Sigmoid colon (tissue), 7 donors: ENCODE results near the gene CDC42BPB. TPM values are rescaled to one million over a fixed set of nuclear protein-coding genes. Genes with fewer than 3 reads are reported as not detected.

Source experiments
- DNase-seq: peaks from one replicate; pipeline ENCODE4 v3.0.0-alpha.2; 2019
- H3K27ac ChIP-seq, 4 donors: fragments of 200-600 bp; sonication (generic); one replicate each; pipeline ENCODE4 v1.5.1; 2016 to 2019; ENCODE audit warnings: mild to moderate bottlenecking in 1 of 4
- H3K27me3 ChIP-seq, 3 donors: fragments of 200-600 bp; sonication (generic); one replicate each; pipeline ENCODE4 v1.5.1; 2019; ENCODE audit warnings: mild to moderate bottlenecking in 1 of 3
- H3K36me3 ChIP-seq, 4 donors: fragments of 200-600 bp; sonication (generic); one replicate each; pipeline ENCODE4 v1.5.1; 2016 to 2019
- H3K4me1 ChIP-seq, 4 donors: fragments of 200-600 bp; sonication (generic); one replicate each; pipeline ENCODE4 v1.5.1; 2017 to 2019
- H3K4me3 ChIP-seq, 4 donors: fragments of 200-600 bp; sonication (generic); one replicate each; pipeline ENCODE4 v1.5.1; 2017 to 2019; ENCODE audit warnings: mild to moderate bottlenecking in 2 of 4, moderate library complexity in 1 of 4
- H3K9me3 ChIP-seq, 4 donors: fragments of 200-600 bp in 3 of 4; sonication (generic) in 3 of 4; one replicate each; pipeline versions ENCODE4 v1.5.1 to v1.6.1; 2013 to 2019
- CTCF ChIP-seq, 4 experiments: fragments of 450-650 bp in 3 of 4; fragments of 200-600 bp in 1 of 4; IDR thresholded peaks; one replicate each; pipeline ENCODE4 v1.5.1; 2016 to 2019; ENCODE audit warnings: antibody characterized with exemption in 4 of 4, mild to moderate bottlenecking in 3 of 4, moderate library complexity in 2 of 4
- EP300 ChIP-seq, 4 donors: sonication (generic); formaldehyde crosslinking; IDR thresholded peaks; one replicate each; pipeline ENCODE4 v1.6.1; 2017; ENCODE audit warnings: antibody characterized with exemption in 4 of 4
- POLR2A ChIP-seq, 2 donors: fragments of 450-650 bp; IDR thresholded peaks; one replicate each; pipeline ENCODE4 v1.6.1; 2016; ENCODE audit warnings: antibody characterized with exemption in 2 of 2, mild to moderate bottlenecking in 2 of 2, moderate library complexity in 2 of 2
- POLR2AphosphoS5 ChIP-seq, 4 donors: sonication (generic); formaldehyde crosslinking; IDR thresholded peaks; one replicate each; pipeline ENCODE4 v1.6.1; 2017; ENCODE audit warnings: antibody characterized with exemption in 4 of 4
- whole genome bisulfite sequencing, 2 donors: extraction: QIAGEN DNeasy Blood & Tissue Kit; methylation state at CpG; one replicate each; pipeline ENCODE4 v1.1.7; 2013; 5-methylcytosine and 5-hydroxymethylcytosine counted together
- intact Hi-C: fragments of 100-400 bp; cut with DNase I; formaldehyde crosslinking; loops from one replicate; pipeline ENCODE4 v1.15.1; 2023
- polyA plus RNA-seq, 3 donors: library from polyadenylated mRNA; stranded (reverse); fragments of 200-250 nt; gene quantifications; one replicate each; pipeline ENCODE4 v1.2.3, GENCODE V29; 2013
- total RNA-seq, 4 donors: library from RNA; depleted of rRNA; stranded (reverse); fragments of >200 nt; gene quantifications; one replicate each; pipeline ENCODE4 v1.1.0, GENCODE V29; 2016
- donor health status: healthy with polysubstance abuse.
- donor health status: Bipolar disorder and iron deficiency.
- donor health status: healthy.

The CDC42BPB gene
- total and polyA plus RNA-seq, 7 donors: 18.0 to 82.3 (median 58.5) TPM

DNA sequence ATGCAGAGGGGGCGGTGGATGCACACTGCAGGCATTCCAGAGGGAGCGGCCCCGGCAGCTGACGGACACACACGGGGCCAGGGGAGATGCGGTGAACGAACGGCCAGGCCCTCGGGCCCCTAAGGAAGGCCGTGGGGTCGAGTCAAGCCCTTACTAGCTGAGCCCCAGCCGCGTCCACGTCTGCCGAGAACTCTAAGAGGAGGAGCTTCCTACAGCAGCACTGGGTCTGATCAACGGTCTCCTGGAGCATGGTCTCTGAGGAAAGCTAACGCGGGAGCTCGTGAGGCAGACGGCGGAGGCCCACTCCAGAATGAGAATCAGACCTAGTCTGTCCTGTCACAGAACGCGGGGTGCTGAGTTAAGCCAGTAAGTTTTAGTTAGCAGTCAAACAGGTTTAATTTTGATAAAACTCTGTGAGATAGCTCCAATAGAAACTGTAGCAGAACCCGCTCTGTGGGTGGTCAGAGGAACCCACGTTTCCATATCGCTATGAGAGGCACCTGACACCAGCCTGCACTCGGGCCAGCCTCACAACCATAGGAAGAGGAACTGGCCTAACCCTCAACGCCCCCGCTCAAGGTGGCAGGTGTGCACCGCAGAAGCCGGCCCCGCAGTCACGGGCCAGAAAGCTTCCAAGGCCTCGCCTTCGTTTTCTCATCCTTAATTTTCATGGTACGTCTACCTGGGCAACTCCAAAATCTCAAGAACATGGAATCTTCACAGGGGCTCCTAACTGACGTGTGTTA lies 55.5 kb downstream of the CDC42BPB start:
- 86 to 91% methylated on average over 37 of the region's 37 CpGs for WGBS, 2 donors

DNA sequence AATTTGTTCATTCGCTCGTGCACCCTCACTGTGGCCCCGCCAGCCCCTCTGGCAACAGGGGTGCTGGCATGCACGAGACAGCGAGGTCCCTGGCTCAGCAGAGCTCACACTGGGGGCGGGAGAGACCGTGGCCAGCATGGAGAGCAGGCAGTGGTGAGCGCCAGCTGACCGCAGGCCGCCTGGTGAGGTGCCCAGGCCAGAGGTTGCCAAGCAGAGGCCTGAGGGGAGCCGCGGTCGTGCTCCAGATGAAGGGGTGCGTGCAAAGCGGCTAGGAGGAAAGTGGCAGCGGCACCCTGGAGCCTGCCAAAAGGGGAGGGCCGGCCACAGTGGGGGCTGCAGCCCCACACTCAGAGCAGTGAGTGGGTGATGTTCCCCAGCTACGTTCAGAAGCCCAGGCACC lies 56.1 kb downstream of the CDC42BPB start:
- H3K27me3 ChIP-seq: no peaks in the 10 kb centered on the region
- peaks cover 11 to 80% (median 40%) of the 10 kb centered on the region in 4 donors for H3K36me3 ChIP-seq
- no peaks in the 10 kb centered on the region for H3K9me3 ChIP-seq
- no peak overlapping the region for H3K4me3 ChIP-seq
- no peak overlapping the region for H3K27ac ChIP-seq
- DNase-seq: no peak
- H3K4me1 ChIP-seq: no peaks in the 10 kb centered on the region
- 95 to 96% methylated on average over 18 of the region's 18 CpGs for WGBS, 2 donors
- intact Hi-C loops: no loop called here
- TF ChIP-seq POLR2A (IDR thresholded peaks at IDR 0.05) (no peak), CTCF (IDR thresholded peaks at IDR 0.05) (no peak), POLR2AphosphoS5 (IDR thresholded peaks at IDR 0.05) (no peak), EP300 (IDR thresholded peaks at IDR 0.05) (no peak)

More for the DNA sequence above, 55.5 kb downstream of the CDC42BPB start:
- intact Hi-C loops: no loop called here
- TF ChIP-seq POLR2AphosphoS5 (IDR thresholded peaks at IDR 0.05) (no peak), EP300 (IDR thresholded peaks at IDR 0.05) (no peak), CTCF (IDR thresholded peaks at IDR 0.05) (no peak), POLR2A (IDR thresholded peaks at IDR 0.05) (no peak)
- no peaks in the 10 kb centered on the region for H3K27me3 ChIP-seq
- peaks cover 11 to 81% (median 42%) of the 10 kb centered on the region in 4 donors for H3K36me3 ChIP-seq
- no peak overlapping the region for H3K4me3 ChIP-seq
- H3K4me1 ChIP-seq: no peaks in the 10 kb centered on the region
- no peak for DNase-seq
- no peaks in the 10 kb centered on the region for H3K9me3 ChIP-seq
- no peak overlapping the region for H3K27ac ChIP-seq

DNA sequence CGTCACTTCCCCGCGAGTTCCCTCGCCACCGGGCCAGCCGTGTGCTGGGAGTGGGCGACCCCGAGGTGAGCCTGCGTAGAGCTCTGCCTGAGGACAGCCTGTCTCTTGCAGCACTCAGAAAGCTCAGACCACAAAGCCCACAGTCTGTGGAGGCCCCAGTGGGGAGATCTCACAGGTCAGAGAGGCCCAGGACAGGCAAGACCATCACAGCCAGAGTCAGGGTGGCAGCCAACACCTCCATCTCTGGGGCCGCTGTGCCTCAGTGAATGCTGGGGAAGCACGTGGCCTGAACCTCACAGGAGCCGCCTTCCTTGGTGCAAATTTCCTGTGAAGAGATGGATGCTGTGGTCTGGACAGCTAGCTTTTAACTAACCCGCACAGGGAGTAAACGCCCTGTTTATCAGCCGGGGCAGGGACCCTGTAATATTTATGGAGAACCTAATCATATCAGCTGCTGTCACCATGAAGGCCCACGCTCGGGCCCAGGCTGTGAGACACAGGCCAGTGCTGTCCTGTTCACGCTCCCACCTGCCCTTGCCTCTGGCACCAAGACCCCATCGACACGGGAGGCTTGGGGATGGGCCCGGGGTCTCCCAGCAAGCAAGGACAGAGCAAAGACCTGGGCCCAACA lies 56.9 kb downstream of the CDC42BPB start:
- 95% methylated on average over 21 of the region's 21 CpGs for WGBS, 2 donors
- Histone ChIP-seq H3K9me3 (no peaks in the 10 kb centered on the region), H3K36me3 (peaks cover 11 to 80% (median 43%) of the 10 kb centered on the region in 4 donors), H3K27me3 (no peaks in the 10 kb centered on the region), H3K27ac (no peak overlapping the region), H3K4me3 (no peak overlapping the region), H3K4me1 (no peaks in the 10 kb centered on the region)
- intact Hi-C loops: no loop called here
- TF ChIP-seq EP300 (IDR thresholded peaks at IDR 0.05) (no peak), CTCF (IDR thresholded peaks at IDR 0.05) (no peak), POLR2AphosphoS5 (IDR thresholded peaks at IDR 0.05) (no peak), POLR2A (IDR thresholded peaks at IDR 0.05) (no peak)
- DNase-seq: no peak

DNA sequence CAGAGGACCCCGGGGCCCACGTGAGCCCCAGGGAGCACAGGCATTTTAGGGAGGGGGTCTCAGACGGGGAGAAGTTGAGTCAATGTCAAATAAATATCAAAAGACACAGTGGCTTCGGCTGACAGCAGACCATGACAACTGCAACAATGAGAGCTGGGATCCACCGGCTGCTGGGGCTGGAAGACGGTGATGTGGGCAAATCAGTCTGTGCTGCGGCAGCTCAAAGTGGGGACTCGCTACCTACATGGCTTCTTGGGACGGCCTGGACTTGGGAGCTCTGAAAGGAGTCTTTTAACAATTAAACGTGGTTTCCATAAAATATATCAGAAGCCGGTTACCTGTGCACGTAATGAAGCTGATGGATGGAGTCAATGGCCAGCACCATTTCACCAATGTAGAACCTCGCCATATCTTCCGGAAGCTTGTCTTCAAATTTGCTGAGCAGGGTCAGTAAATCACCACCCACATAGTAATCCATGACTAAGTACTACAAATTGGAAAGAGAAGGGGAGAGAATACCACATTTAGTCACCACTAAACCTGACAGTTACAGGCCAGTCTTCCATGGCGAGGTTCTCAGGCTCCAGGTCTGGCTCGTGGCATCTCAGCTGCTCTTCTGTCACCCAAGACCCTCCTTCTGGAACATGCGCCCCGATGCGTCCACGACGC lies 58.0 kb downstream of the CDC42BPB start:
- H3K4me3 ChIP-seq: no peak overlapping the region
- 96 to 97% methylated on average over 21 of the region's 21 CpGs for WGBS, 2 donors
- DNase-seq: no peak
- H3K4me1 ChIP-seq: no peaks in the 10 kb centered on the region
- no peak overlapping the region for H3K27ac ChIP-seq
- H3K27me3 ChIP-seq: no peaks in the 10 kb centered on the region
- H3K36me3 ChIP-seq: peaks cover 11 to 86% (median 44%) of the 10 kb centered on the region in 4 donors
- intact Hi-C loops: no loop called here
- TF ChIP-seq POLR2AphosphoS5 (IDR thresholded peaks at IDR 0.05): no peak
- no peak for TF ChIP-seq POLR2A (IDR thresholded peaks at IDR 0.05)
- no peak for TF ChIP-seq CTCF (IDR thresholded peaks at IDR 0.05)
- no peak for TF ChIP-seq EP300 (IDR thresholded peaks at IDR 0.05)
- H3K9me3 ChIP-seq: no peaks in the 10 kb centered on the region
